ENCODE measurements around the gene MATK. TPM values are rescaled to one million over a fixed set of nuclear protein-coding genes. Genes with fewer than 3 reads are reported as not detected.

The MATK gene
- total and polyA plus RNA-seq, 2 donors (not counting 1 experiment from before 2014, with no cell fraction given) = 1.3 to 8.2 TPM

- Histone ChIP-seq H3K9ac (ENCODE audit: low read length) (no peak overlapping the region), H3K36me3 (replicated peaks in 1 of 2; ENCODE audit: control extremely low read depth in 1 of 2, control insufficient read depth in 1 of 2, extremely low read depth in 1 of 2, insufficient read depth in 2 of 2, low read length in 1 of 2) (no peaks in the 10 kb centered on the region), H3K4me3 (ENCODE audit: control extremely low read depth in 1 of 5, extremely low read depth in 1 of 5, insufficient read depth in 1 of 5, low read depth in 2 of 5, low read length in 4 of 5) (no peak overlapping the region), H3K9me3 (ENCODE audit: control extremely low read depth in 1 of 3, control insufficient read depth in 2 of 3, insufficient read depth in 1 of 3, low read length in 2 of 3) (no peaks in the 10 kb centered on the region), H3K4me2 (replicated peaks; ENCODE audit: low read depth, low read length, poor library complexity, severe bottlenecking) (no peak overlapping the region), H3K79me2 (ENCODE audit: control insufficient read depth, insufficient read depth, low read length) (no peaks in the 10 kb centered on the region), H3K4me1 (ENCODE audit: control insufficient read depth in 2 of 2, insufficient read depth in 2 of 2, low read length in 2 of 2) (no peaks in the 10 kb centered on the region), H2AFZ (ENCODE audit: insufficient read depth, low read depth, low read length, poor library complexity, severe bottlenecking) (no peak overlapping the region), H3K27me3 (replicated peaks in 1 of 4; ENCODE audit: control extremely low read depth in 1 of 4, control insufficient read depth in 3 of 4, insufficient read depth in 4 of 4, low read length in 3 of 4) (peaks cover 0 to 6% (median 0%) of the 10 kb centered on the region in 4 experiments), H3K27ac (ENCODE audit: low read length in 2 of 2) (no peak overlapping the region), H4K20me1 (ENCODE audit: control insufficient read depth, insufficient read depth, low read length, poor library complexity, severe bottlenecking) (no peaks in the 10 kb centered on the region)
- ChIA-PET POLR2A (interaction anchor here (0.5 kb wide), 1 partner anchor 120 kb away, joined by 6 read pairs; no protein-coding TSS in a partner anchor), CTCF (interaction anchor here (0.6 kb wide), 1 partner anchor 465 kb away, joined by 3 read pairs; no protein-coding TSS in a partner anchor)
- no peak for TF ChIP-seq EZH2 (IDR thresholded peaks at IDR 0.05; ENCODE audit: borderline replicate concordance, insufficient read depth, low read depth, low read length, poor library complexity, severe bottlenecking)
- TF ChIP-seq CTCF (IDR thresholded peaks at IDR 0.05) = no peak
- Mint-ChIP-seq H3K27me3 (peaks cover 12% of the 10 kb centered on the region), H3K9me3 (ENCODE audit: insufficient read depth) (no peaks in the 10 kb centered on the region), H3K4me3 (no peak overlapping the region), H3K27ac (no peak overlapping the region), H3K4me1 (no peaks in the 10 kb centered on the region)
- ATAC-seq (ENCODE audit: low read depth) = no peak
- no peak for DNase-seq
- 95% methylated on average over 8 of the region's 10 CpGs for WGBS (ENCODE audit: insufficient coverage)
- intact Hi-C loops (cut with micrococcal nuclease) = no loop called here
Measured at GRCh38 chr19:3737487-3738205, 48.5 kb downstream of the MATK start.

- H2AFZ ChIP-seq (ENCODE audit: insufficient read depth, low read depth, low read length, poor library complexity, severe bottlenecking) = no peak overlapping the region
- no peaks in the 10 kb centered on the region for H3K9me3 ChIP-seq (ENCODE audit: control extremely low read depth in 1 of 3, control insufficient read depth in 2 of 3, insufficient read depth in 1 of 3, low read length in 2 of 3)
- no peak overlapping the region for H3K4me3 ChIP-seq (ENCODE audit: control extremely low read depth in 1 of 5, extremely low read depth in 1 of 5, insufficient read depth in 1 of 5, low read depth in 2 of 5, low read length in 4 of 5)
- CTCF ChIA-PET = no interaction called here
- peaks cover 0 to 6% (median 0%) of the 10 kb centered on the region in 4 experiments for H3K27me3 ChIP-seq (replicated peaks in 1 of 4; ENCODE audit: control extremely low read depth in 1 of 4, control insufficient read depth in 3 of 4, insufficient read depth in 4 of 4, low read length in 3 of 4)
- H3K4me1 ChIP-seq (ENCODE audit: control insufficient read depth in 2 of 2, insufficient read depth in 2 of 2, low read length in 2 of 2) = no peaks in the 10 kb centered on the region
- ATAC-seq (ENCODE audit: low read depth) (no peak), DNase-seq (no peak)
- Mint-ChIP-seq H3K4me1 (no peaks in the 10 kb centered on the region), H3K27ac (no peak overlapping the region), H3K9me3 (ENCODE audit: insufficient read depth) (no peaks in the 10 kb centered on the region), H3K4me3 (no peak overlapping the region), H3K27me3 (peaks cover 12% of the 10 kb centered on the region)
- 92% methylated on average over 17 of the region's 21 CpGs for WGBS (ENCODE audit: insufficient coverage)
- no peaks in the 10 kb centered on the region for H4K20me1 ChIP-seq (ENCODE audit: control insufficient read depth, insufficient read depth, low read length, poor library complexity, severe bottlenecking)
- H3K36me3 ChIP-seq (replicated peaks in 1 of 2; ENCODE audit: control extremely low read depth in 1 of 2, control insufficient read depth in 1 of 2, extremely low read depth in 1 of 2, insufficient read depth in 2 of 2, low read length in 1 of 2) = no peaks in the 10 kb centered on the region
- H3K9ac ChIP-seq (ENCODE audit: low read length) = no peak overlapping the region
- no peak overlapping the region for H3K27ac ChIP-seq (ENCODE audit: low read length in 2 of 2)
- POLR2A ChIA-PET = no interaction called here
- no peak for TF ChIP-seq EZH2 (IDR thresholded peaks at IDR 0.05; ENCODE audit: borderline replicate concordance, insufficient read depth, low read depth, low read length, poor library complexity, severe bottlenecking)
- TF ChIP-seq CTCF (IDR thresholded peaks at IDR 0.05) = no peak
- H3K79me2 ChIP-seq (ENCODE audit: control insufficient read depth, insufficient read depth, low read length) = no peaks in the 10 kb centered on the region
- intact Hi-C loops (cut with micrococcal nuclease) = no loop called here
- no peak overlapping the region for H3K4me2 ChIP-seq (replicated peaks; ENCODE audit: low read depth, low read length, poor library complexity, severe bottlenecking)
Measured at GRCh38 chr19:3736106-3736724, 50.0 kb downstream of the MATK start.

All from B cell (primary cell).